IPS-18c (cell line): ENCODE data around the gene OR4F15.

ENCODE experiments used
- H3K4me3 ChIP-seq: 2 replicates; pipeline ENCODE4 v1.7.0; 2013; ENCODE audit warnings: low read depth, mild to moderate bottlenecking, low read length, moderate library complexity; ENCODE audit not compliant: insufficient read depth
- H3K9me3 ChIP-seq: one replicate; pipeline ENCODE4 v1.6.1; 2013; ENCODE audit warnings: mild to moderate bottlenecking, low read length, moderate library complexity; ENCODE audit not compliant: control insufficient read depth, insufficient read depth

OR4F15 gene

DNA sequence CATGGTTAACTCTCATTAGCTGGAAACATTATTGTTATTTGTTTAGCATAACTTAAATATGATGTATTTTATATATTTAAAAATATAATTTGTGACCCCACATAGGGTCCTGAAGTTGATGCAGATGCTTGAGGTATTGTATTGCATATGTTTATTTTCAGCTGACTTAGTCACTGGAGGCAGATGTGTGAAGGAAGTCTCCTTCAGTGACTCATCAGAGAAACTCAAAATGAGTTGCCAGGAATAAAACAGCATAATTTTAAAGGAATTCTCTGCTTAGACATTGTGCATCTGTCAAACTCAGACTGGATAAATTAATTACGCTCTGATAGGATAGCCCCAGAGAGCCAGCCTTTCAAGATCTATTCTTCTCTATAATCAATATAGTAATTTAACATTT, 16.5 kb upstream of the OR4F15 start:
- Histone ChIP-seq H3K4me3 (no peak overlapping the region), H3K9me3 (no peaks in the 10 kb centered on the region)

DNA sequence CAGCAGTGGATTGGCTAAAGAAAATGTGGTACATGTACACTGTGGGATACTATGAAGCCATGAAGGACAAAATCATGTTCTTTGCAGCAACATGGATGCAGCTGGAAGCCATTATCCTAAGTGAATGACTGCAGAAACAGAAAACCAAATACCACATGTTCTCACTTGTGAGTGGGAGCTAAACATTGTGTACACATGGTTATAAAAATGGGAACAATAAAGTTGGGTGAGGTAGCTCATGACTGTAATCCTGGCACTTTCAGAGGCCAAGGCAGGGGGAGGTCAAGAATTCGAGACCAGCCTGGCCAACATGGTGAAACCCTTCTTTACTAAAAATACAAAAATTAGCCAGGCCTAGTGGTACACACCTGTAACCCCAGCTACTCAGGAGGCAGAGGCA, 12.3 kb upstream of the OR4F15 start:
- Histone ChIP-seq H3K9me3 (no peaks in the 10 kb centered on the region), H3K4me3 (no peak overlapping the region)

DNA sequence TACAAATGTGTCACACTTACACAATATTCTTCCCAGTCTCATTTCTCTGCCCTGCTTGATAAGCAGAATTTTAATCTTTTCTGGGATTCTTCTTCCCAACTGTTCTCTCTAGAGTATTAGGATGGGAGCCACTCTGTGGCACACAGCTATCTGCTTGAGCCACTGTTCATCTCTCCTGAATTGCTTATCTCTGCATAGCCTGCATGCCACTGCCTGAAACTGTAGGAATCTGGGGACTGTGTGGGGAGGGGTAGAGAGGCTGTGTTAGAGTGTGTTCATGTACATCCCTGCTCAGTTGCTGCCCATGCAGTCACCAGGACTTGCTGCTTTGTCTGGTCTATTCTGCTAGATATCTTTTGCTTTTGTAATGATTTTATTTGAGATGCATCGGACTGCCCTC, 11.0 kb upstream of the OR4F15 start:
- no peak overlapping the region for H3K4me3 ChIP-seq
- H3K9me3 ChIP-seq: no peaks in the 10 kb centered on the region

DNA sequence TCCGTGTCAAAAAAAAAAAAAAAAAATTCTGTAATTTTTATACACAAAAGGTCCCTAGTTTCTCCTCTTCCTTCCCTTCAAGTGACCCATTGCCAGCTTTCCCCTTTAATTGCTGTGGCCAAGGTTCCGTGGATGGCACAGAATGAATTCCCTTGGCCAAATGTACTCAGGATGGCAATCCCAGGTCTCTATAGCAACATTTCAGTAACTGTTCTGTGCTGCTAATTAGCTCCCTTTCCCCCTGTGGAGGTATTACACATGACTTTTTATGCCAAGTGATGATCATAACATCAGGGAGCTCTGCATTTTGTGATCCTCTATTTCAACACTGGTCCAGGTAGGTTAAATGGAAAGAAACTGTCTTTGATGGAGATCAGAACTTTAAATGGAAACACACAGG, 8.8 kb upstream of the OR4F15 start, which contains the start of gene OR4F6:
Gene OR4F6 (plus strand): TSS at position 301 of the 400 bp plus-strand sequence. CDS start 2,211 bp downstream, outside the sequence.
- H3K4me3 ChIP-seq: no peak within 1 kb of the TSS
- H3K9me3 ChIP-seq: no peaks in the 10 kb centered on the region

DNA sequence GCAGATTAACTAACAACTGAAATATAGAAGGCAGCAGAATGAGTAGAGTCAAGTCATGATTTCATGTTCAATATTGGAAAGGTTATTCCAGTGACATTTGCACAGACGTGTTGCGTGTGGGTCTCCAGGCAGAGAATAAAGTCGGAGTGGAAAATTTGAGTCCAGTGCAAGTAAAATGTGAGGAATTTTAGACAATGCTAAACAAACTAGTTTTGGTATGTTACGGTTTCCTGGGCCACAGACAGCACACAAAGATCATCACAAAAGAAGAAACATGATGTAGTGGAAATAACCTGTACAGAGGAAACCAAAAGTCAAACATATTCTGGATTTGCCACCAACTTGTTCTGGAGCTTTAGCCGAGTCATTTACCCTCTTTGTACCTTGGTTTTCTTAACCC, 8.3 kb upstream of the OR4F15 start:
- no peak overlapping the region for H3K4me3 ChIP-seq
- no peaks in the 10 kb centered on the region for H3K9me3 ChIP-seq

DNA sequence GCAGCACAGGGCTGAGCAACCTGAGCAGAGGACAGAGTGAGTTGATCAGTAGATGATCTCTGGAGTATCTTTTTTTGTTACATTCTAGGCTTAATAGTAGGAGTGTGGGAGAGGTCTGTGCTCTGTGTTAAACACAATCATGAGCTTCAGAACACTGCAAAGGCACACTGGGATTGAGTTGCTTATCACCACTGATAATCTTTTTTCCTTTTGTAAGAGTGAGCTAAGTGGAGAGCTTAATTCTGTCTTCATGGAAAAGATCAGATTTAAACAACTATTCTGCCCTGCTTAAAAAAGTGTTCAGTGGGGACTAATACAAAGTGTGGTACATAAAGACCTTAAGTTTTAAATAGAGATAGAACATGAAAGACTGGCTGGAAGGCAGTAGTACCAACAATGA, 7.6 kb upstream of the OR4F15 start:
- Histone ChIP-seq H3K9me3 (no peaks in the 10 kb centered on the region), H3K4me3 (no peak overlapping the region)

DNA sequence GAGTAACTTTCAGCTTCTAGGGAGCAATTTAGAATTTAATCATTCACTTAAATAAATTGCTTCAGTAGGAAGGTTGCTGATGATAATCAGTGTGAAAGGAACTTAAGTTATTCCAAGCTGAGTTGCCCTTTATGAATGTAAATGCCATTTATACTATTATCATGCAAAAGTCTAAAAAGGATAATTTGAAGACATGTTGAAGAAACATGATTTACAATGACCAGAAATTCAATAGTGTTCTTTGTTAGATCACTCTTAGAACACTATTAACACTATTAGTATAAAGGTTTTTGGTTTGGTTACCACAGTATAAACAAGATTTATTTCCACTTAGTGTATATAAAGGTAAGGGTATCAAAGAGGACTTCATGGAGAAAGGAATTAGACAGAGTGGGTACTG, 7.1 kb upstream of the OR4F15 start:
- Histone ChIP-seq H3K9me3 (no peaks in the 10 kb centered on the region), H3K4me3 (no peak overlapping the region)

DNA sequence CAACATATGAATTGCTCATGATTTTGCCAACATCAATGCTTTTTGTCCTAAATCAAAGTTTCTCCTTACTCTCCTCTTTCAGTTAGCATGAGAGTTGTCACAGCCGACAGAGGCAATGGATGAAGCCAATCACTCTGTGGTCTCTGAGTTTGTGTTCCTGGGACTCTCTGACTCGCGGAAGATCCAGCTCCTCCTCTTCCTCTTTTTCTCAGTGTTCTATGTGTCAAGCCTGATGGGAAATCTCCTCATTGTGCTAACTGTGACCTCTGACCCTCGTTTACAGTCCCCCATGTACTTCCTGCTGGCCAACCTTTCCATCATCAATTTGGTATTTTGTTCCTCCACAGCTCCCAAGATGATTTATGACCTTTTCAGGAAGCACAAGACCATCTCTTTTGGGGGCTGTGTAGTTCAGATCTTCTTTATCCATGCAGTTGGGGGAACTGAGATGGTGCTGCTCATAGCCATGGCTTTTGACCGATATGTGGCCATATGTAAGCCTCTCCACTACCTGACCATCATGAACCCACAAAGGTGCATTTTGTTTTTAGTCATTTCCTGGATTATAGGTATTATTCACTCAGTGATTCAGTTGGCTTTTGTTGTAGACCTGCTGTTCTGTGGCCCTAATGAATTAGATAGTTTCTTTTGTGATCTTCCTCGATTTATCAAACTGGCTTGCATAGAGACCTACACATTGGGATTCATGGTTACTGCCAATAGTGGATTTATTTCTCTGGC, 6.2 kb upstream of the OR4F15 start:
- Histone ChIP-seq H3K4me3 (no peak overlapping the region), H3K9me3 (no peaks in the 10 kb centered on the region)

DNA sequence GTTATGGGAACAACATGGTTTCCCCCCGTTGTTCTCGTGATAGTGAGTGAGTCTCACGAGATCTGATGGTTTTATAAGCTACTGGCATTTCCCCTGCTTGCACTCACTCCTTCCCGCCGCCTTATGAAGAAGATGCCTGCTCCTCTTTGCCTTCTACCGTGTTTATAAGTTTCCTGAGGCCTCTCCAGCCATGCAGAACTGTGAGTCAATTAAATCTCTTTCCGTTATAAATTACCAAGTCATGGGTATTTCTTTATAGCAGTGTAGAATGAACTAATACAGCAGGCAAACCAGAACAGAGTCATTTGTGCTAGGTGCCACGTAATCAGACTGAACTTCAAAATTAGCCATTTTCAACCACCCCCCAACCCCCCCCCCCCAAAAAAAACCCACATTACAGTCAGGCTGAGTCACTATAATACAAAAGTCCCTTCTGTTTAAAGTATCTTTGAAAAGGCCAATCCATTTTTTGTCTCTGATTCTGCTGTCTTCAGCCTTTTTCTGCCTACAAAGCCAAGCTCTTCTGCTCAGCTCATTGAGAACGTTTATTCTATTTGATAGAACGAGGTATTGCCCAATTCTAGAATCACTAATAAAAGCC, 4.6 kb upstream of the OR4F15 start:
- Histone ChIP-seq H3K9me3 (no peaks in the 10 kb centered on the region), H3K4me3 (no peak overlapping the region)

DNA sequence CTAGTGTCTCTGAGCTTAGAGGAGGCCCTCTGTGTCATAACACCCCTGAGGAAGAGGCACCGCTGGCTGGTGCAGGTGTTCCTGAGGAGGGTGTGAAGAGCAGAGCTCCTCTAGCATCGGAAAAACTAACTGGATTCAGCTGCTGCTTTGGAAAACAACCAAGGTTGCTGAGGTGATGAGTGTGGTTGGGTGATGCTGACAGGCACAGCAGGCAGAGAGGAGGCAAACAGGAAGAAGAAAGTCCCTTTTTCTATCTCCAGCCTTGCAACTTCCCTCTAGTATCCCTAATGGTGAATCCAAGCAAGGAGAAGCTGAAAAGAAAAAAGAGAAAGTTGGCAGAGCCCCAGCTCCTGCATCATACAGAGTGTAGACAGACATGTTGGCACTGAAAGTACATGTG, 3.8 kb upstream of the OR4F15 start:
- Histone ChIP-seq H3K9me3 (no peaks in the 10 kb centered on the region), H3K4me3 (no peak overlapping the region)

DNA sequence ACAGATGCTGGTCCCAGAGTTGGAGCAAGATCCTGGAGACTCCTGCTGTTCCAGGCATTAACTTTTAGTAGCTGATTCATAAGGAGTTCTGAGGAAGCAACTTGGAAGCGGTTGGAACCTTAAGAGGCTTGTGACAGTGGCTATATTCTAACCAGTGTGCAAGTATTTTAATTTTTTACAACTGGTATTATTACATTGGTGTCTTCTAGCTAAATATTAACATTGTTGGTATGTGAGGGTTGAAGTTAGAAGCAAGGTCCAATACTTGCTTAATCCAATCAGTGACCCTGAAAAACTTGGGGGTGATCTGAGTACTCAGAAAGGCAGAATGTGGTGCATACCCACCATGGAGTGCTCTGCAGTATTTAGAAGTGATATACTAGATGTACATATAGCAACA, 1.5 kb upstream of the OR4F15 start:
- Histone ChIP-seq H3K4me3 (no peak overlapping the region), H3K9me3 (no peaks in the 10 kb centered on the region)

DNA sequence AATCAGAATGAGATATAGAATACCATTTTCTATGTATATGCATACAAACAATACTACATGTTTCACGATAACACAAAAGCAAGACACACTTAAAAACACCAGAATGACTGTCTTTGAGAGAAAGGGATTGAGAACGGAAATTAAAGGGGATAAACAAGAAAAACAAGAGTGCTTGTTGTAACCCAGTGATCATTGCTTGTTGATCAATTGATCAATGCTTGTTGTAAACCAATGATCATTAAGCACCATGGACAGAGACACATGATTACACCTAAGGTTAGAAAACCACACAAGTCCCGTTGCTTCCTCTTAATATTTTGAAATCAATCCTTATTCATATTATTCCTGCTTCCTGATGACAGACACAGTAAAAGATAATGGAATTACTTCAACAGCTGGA, 1.1 kb upstream of the OR4F15 start:
- Histone ChIP-seq H3K9me3 (no peaks in the 10 kb centered on the region), H3K4me3 (no peak overlapping the region)

DNA sequence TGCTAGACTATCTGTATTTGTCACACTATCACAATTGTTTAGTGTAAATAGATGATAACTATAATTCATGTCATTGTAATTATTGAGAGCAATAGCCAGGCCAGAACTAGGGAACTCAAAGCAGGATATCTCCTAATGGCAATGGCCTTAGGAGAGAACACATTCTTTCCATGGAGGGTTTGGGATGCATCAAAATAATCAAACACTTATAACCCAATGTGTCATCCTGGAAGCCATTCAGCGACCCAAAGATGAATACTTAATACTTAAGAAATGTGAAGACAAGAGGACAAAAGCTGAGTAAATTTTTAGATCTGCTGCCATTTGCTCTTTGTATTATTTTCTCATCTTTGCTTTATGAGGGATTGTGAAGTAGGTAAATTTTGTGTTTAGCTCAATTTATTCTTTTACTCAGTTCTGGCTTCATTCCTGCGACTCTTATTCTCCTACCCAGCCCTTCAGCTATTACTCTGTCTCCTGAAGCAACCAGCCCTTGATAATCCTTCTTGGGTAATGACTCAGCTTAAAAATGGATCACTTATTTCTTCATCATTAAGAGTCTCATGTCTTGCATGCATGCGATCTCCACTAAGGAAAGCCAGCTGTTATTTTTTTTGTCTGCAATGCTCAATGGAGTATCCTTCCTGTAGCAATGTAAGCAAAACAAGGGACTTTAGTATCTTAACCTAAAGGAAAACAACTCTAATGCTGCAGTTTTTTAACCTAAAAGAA, 2.0 kb downstream of the OR4F15 start:
- Histone ChIP-seq H3K9me3 (no peaks in the 10 kb centered on the region), H3K4me3 (no peak overlapping the region)

DNA sequence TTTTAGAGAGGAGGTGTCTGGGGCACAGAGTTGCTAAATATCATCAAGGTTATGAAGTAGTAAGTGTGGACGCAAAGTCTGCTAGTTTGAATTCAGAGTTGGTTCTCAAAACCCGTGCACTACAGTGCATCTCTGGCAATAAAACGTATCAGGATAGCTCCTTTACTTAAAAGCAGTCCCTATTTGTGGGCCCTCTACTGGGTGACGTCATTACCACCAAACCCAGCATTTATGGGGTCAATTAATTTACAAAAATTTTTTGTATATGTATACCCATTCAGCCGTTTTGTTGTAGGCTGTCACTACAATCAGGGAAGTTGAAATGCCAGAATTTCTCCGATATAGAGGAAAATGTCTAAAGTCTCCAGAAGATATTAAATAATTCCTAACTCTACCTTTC, 8.8 kb downstream of the OR4F15 start:
- Histone ChIP-seq H3K4me3 (no peak overlapping the region), H3K9me3 (no peaks in the 10 kb centered on the region)

DNA sequence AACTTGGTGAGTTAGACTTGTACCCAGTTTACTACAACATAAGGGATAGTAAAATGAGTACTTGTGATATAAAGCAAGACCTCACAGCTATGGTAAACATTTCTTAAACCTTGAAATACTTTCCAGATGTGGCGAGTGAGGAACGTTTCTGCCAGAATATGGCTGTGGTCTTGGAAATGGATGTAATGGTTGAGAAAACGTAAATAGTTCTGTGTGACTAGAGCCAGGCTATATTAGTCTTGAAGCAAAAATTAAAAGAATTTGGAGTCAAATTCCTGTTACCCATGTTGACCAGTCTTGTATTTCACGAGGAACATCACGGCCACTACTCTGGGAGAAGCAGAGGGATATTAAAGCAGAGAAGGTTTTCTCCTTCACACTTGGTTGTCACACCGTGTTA, 15.3 kb downstream of the OR4F15 start:
- Histone ChIP-seq H3K9me3 (no peaks in the 10 kb centered on the region), H3K4me3 (no peak overlapping the region)

DNA sequence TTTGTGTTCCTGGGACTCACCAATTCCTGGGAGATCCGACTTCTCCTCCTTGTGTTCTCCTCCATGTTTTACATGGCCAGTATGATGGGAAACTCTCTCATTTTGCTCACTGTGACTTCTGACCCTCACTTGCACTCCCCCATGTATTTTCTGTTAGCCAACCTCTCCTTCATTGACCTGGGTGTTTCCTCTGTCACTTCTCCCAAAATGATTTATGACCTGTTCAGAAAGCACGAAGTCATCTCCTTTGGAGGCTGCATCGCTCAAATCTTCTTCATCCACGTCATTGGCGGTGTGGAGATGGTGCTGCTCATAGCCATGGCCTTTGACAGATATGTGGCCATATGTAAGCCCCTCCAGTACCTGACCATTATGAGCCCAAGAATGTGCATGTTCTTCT, 16.8 kb downstream of the OR4F15 start:
- no peaks in the 10 kb centered on the region for H3K9me3 ChIP-seq
- no peak overlapping the region for H3K4me3 ChIP-seq

DNA sequence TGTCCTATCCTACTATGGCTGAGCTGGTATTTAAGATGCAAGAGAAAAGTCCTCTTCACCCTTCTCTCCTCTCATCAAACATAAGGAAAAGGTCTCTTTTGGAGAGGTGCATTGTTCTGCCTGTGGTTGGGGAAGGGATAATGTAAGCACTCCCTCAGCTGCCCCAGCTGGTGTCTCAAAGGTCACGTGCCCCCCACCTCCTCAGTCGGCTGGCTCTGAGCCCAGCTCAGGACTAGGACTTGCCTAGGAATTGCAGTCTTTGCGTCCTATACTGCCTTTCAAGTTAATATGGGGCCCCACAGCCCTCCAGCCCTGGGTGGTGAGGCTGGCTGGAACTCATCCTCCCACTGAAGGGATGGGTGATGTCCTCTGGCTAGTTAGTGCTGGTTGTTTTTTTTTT, 29.7 kb downstream of the OR4F15 start:
- H3K4me3 ChIP-seq: no peak overlapping the region
- H3K9me3 ChIP-seq: no peaks in the 10 kb centered on the region

DNA sequence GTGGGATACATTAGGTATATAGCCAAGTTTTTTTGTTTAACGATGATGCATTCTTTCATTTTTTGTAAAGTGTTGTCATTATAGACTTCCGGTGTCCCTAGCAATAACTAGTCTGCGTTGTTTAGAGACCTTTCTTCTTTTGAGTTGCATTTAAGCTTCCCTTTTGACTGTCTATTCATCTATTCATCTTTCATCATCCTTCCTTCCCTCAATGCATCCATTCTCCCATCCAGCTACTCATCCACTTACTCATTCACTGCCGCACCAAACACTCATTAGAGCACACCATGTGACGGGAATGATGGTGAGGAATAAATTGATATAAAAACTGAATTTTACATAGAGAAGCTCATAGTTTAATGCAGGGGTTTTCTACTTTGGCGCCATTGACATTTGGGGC, 32.9 kb downstream of the OR4F15 start:
- Histone ChIP-seq H3K9me3 (no peaks in the 10 kb centered on the region), H3K4me3 (no peak overlapping the region)
